Nephron (organoid): ENCODE results near the gene PBLD.

Experiments used
- H3K27ac Mint-ChIP-seq, 3 experiments: 2 replicates each; pipeline ENCODE4 v1.8.0; 2020; ENCODE audit warnings: mixed read lengths in 3 of 3, mild to moderate bottlenecking in 2 of 3, moderate library complexity in 1 of 3
- H3K27me3 Mint-ChIP-seq: 2 replicates; pipeline ENCODE4 v1.8.0; 2021; ENCODE audit warnings: low read depth, mild to moderate bottlenecking, moderate library complexity, mixed read lengths
- H3K36me3 Mint-ChIP-seq: 2 replicates; pipeline ENCODE4 v1.8.0; 2020; ENCODE audit warnings: low read depth, mixed read lengths
- H3K4me1 Mint-ChIP-seq: 2 replicates; pipeline ENCODE4 v1.8.0; 2020; ENCODE audit warnings: mixed read lengths
- H3K4me3 Mint-ChIP-seq, 3 experiments: 2 replicates each; pipeline ENCODE4 v1.8.0; 2020; ENCODE audit warnings: mild to moderate bottlenecking in 3 of 3, mixed read lengths in 3 of 3, moderate library complexity in 2 of 3
- H3K9me3 Mint-ChIP-seq: 2 replicates; pipeline ENCODE4 v1.8.0; 2020; ENCODE audit warnings: mixed read lengths
- TF ChIP-seq, protein P1 (sequence below), 3 experiments: fragments of 200-600 bp; sonication (generic); IDR thresholded peaks; one replicate each; pipeline ENCODE4 v1.5.0; 2021; ENCODE audit warnings: antibody characterized with exemption in 3 of 3; ENCODE audit not compliant: unreplicated experiment in 3 of 3

Gene PBLD

DNA sequence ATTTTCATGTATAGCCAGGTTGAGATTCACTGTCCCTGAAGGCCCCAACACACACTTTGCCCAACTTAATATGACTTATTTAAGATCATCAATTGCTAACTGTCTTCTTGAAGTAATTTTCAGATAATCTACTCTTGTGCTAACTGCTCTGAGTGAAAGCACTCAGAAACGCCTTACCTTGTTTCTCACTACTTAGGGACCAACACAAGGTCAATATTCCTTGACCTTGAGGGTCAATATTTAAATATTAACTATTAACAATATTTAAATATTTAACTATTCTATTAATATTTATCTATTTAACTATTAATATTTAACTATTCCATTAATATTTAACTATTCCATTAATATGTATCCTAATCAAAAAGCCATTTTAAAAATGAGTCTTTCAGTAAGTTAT is 26.9 kb downstream of the PBLD start:
- Mint-ChIP-seq H3K36me3 (peaks cover 3% of the 10 kb centered on the region), H3K27me3 (no peaks in the 10 kb centered on the region), H3K4me1 (peaks cover 10% of the 10 kb centered on the region), H3K27ac (peak overlapping the region; percentile 40 to 93 (median 72)), H3K4me3 (peak overlapping the region in 2 of 3 experiments; percentile 54 to 76), H3K9me3 (no peaks in the 10 kb centered on the region)
- TF ChIP-seq, protein P1, sequence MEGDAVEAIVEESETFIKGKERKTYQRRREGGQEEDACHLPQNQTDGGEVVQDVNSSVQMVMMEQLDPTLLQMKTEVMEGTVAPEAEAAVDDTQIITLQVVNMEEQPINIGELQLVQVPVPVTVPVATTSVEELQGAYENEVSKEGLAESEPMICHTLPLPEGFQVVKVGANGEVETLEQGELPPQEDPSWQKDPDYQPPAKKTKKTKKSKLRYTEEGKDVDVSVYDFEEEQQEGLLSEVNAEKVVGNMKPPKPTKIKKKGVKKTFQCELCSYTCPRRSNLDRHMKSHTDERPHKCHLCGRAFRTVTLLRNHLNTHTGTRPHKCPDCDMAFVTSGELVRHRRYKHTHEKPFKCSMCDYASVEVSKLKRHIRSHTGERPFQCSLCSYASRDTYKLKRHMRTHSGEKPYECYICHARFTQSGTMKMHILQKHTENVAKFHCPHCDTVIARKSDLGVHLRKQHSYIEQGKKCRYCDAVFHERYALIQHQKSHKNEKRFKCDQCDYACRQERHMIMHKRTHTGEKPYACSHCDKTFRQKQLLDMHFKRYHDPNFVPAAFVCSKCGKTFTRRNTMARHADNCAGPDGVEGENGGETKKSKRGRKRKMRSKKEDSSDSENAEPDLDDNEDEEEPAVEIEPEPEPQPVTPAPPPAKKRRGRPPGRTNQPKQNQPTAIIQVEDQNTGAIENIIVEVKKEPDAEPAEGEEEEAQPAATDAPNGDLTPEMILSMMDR (IDR thresholded peaks at IDR 0.05; ENCODE audit: unreplicated experiment in 3 of 3): no peak

DNA sequence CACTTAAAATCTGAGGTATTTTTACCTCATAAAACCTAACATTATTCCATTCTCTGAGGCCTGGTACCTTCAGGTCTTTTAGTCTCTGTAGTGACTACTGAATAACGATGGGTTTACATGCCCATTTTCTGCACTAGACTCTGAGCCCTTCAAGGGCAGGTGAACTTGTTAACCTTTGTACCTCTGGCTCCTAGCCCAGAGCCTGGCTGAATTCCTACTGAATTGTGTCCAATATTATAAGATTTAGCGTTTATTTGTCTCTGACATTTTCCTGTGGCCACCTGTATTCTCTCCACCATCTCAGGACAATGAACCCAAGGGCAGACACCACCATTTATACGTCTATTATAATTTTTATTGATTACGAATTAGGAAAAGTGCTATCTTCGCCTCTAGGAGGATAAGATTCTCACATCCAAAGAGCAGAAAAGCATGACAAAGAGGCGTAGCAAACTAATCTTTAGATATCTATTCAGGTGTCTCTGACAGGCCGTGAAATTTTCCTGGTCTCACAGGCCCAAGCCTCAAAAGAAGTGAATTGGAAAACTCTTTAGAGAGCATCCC is 28.8 kb downstream of the PBLD start:
- TF ChIP-seq, protein P1 (IDR thresholded peaks at IDR 0.05; ENCODE audit: unreplicated experiment in 3 of 3): no peak
- Mint-ChIP-seq H3K9me3 (no peaks in the 10 kb centered on the region), H3K27me3 (no peaks in the 10 kb centered on the region), H3K4me1 (peaks cover 10% of the 10 kb centered on the region), H3K36me3 (peaks cover 3% of the 10 kb centered on the region), H3K4me3 (peak overlapping the region in 1 of 3 experiments; percentile 25), H3K27ac (peak overlapping the region in 2 of 3 experiments; percentile 48 to 69)

DNA sequence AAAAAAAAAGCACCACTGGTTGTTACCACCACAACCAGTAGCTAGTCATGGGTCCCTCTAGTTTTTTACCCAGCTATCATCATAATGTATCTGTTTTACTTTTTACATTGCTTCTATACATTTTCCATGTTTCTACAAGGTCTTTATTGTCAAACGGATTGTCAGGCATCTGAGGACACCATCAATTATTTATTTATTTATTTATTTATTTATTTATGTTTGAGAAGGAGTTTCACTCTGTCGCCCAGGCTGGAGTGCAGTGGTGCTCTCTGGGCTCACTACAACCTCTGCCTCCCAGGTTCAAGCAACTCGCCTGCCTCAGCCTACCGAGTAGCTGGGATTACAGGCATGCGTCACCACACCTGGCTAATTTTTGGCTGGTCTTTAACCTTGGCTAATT is 29.9 kb downstream of the PBLD start:
- Mint-ChIP-seq H3K36me3 (peaks cover 3% of the 10 kb centered on the region), H3K9me3 (no peaks in the 10 kb centered on the region), H3K27ac (no peak overlapping the region), H3K27me3 (no peaks in the 10 kb centered on the region), H3K4me1 (peaks cover 10% of the 10 kb centered on the region), H3K4me3 (no peak overlapping the region)
- TF ChIP-seq, protein P1 (IDR thresholded peaks at IDR 0.05; ENCODE audit: unreplicated experiment in 3 of 3): no peak

DNA sequence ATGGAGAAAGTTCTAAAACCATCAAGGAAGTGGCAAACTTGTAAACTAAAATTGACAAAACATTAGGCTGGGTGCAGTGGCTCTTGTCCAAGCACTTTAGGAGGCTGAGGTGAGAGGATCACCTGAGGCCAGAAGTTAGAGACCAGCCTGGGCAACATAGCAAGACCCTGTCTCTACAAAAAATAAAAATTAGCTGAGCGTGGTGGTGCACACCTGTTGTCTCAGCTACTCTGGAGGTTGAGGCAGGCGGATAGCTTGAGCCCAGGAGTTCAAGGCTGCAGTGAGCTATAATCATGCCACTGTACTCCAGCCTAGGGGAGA is 30.3 kb downstream of the PBLD start:
- TF ChIP-seq, protein P1 (IDR thresholded peaks at IDR 0.05; ENCODE audit: unreplicated experiment in 3 of 3): peak in 1 of 3 experiments; percentile 14
- H3K27ac Mint-ChIP-seq: peak overlapping the region in 2 of 3 experiments; percentile 48 to 66
- H3K36me3 Mint-ChIP-seq: peaks cover 3% of the 10 kb centered on the region
- no peaks in the 10 kb centered on the region for H3K9me3 Mint-ChIP-seq
- H3K4me1 Mint-ChIP-seq: peaks cover 11% of the 10 kb centered on the region
- no peak overlapping the region for H3K4me3 Mint-ChIP-seq
- H3K27me3 Mint-ChIP-seq: no peaks in the 10 kb centered on the region

DNA sequence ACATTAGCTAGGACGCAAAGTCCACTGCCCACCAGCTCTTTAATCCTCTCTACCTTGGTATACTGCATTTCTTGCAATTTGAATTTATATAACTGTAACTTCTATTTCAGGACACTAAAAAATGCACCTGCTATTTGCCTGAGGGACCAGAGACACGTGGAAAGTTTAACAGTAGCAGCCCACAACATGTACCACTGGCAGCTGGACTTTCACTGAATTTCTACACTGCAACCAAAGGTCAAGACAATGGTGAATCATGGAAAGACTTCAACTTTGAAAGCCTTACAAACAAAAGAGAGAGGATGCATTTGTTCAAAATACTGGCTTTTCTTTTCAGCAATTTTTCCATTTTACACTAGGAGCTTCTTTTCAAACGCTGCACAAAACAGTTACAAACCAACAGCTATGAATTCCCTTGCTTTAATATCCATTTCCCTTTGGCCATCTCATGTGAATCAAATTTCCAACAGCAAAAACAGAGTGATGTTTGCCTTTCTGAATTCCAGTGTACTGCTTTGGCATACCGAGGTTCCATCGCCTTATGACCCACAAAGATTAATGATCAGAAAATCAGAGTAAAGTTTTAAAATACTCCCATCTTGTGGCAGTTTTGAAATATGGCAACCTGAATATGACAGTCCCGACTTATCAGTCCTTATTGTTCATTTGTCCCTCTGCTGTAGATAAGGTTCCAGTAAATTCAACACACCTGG is 30.8 kb downstream of the PBLD start:
- H3K27ac Mint-ChIP-seq: peak overlapping the region in 2 of 3 experiments; percentile 48 to 66
- H3K27me3 Mint-ChIP-seq: no peaks in the 10 kb centered on the region
- no peaks in the 10 kb centered on the region for H3K9me3 Mint-ChIP-seq
- no peak overlapping the region for H3K4me3 Mint-ChIP-seq
- peaks cover 3% of the 10 kb centered on the region for H3K36me3 Mint-ChIP-seq
- TF ChIP-seq, protein P1 (IDR thresholded peaks at IDR 0.05; ENCODE audit: unreplicated experiment in 3 of 3): peak; percentile 54 to 58 (median 55)
- H3K4me1 Mint-ChIP-seq: peaks cover 16% of the 10 kb centered on the region

DNA sequence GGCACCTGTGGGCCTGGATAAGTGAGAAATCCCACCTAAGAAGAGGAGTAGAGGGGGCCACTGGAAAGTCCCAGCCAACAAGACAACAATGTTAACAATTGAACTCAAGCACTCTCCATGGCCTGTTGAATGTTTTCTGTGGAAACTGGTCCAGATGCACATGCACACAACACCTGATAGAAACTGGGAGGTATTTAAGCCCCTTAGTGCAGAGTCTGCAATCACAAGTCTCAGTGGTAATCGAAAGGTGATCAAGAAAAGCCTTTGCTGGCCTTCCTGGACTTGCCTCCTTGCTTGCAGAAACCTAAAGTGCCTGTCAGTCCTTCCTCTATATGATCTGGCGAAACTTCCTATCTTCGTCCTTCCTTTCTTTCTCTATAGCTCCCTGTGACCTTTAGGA is 31.4 kb downstream of the PBLD start:
- H3K4me1 Mint-ChIP-seq: peaks cover 16% of the 10 kb centered on the region
- H3K27ac Mint-ChIP-seq: peak overlapping the region in 1 of 3 experiments; percentile 66
- no peaks in the 10 kb centered on the region for H3K9me3 Mint-ChIP-seq
- H3K27me3 Mint-ChIP-seq: no peaks in the 10 kb centered on the region
- peaks cover 6% of the 10 kb centered on the region for H3K36me3 Mint-ChIP-seq
- TF ChIP-seq, protein P1 (IDR thresholded peaks at IDR 0.05; ENCODE audit: unreplicated experiment in 3 of 3): no peak
- H3K4me3 Mint-ChIP-seq: no peak overlapping the region
